A549 (cell line): ENCODE measurements around the gene SLC6A15. TPM values are rescaled to one million over a fixed set of nuclear protein-coding genes. Genes with fewer than 3 reads are reported as not detected.

ENCODE experiments used
- ATAC-seq, 2 experiments: fragments of 200-7000 bp in 1 of 2; fragments of >200 bp in 1 of 2; cut with Nextera tagmentation in 1 of 2; cut with Tn5 transposase in 1 of 2; 3 replicates each; pipeline versions ENCODE4 v1.8.0 to v1.9.1; 2018 to 2020; ENCODE audit warnings: mild to moderate bottlenecking in 1 of 2, moderate library complexity in 1 of 2
- CTCF ChIA-PET: fragments of 300-600 bp; sonication (Branson Sonifier 250); formaldehyde crosslinking; extraction: SDS; loops from one replicate; lab custom pipeline; 2021; ENCODE audit warnings: antibody characterized with exemption, inconsistent platforms; lab: Yijun Ruan, JAX
- POLR2A ChIA-PET: fragments of 350-600 bp; formaldehyde crosslinking; extraction: SDS; loops from one replicate; lab custom pipeline; 2021; ENCODE audit warnings: antibody characterized with exemption, inconsistent platforms; lab: Yijun Ruan, JAX
- DNase-seq, 2 experiments: peaks; one replicate each; pipeline versions ENCODE4 v3.0.0 to v3.0.0-alpha.2; 2011 to 2016; ENCODE audit warnings: low read depth in 1 of 2, low spot score in 1 of 2
- FAIRE-seq: peaks from 2 replicates; lab custom pipeline; 2011; peaks lifted over from hg19 to GRCh38; lab: Jason Lieb, UNC
- H3K27ac ChIP-seq, 2 experiments: fragments of >200 bp; sonication (Bioruptor Twin); formaldehyde crosslinking; 3 replicates each; pipeline ENCODE4 v1.5.1; 2016 to 2017
- H3K4me1 ChIP-seq: fragments of >200 bp; sonication (Bioruptor Twin); formaldehyde crosslinking; 3 replicates; pipeline ENCODE4 v1.6.1; 2016
- H3K4me2 ChIP-seq: fragments of >200 bp; sonication (Bioruptor Twin); formaldehyde crosslinking; 3 replicates; pipeline ENCODE4 v1.6.1; 2016
- H3K4me3 ChIP-seq: fragments of >200 bp; sonication (Bioruptor Twin); formaldehyde crosslinking; 3 replicates; pipeline ENCODE4 v1.5.1; 2016
- H3K9me3 ChIP-seq: fragments of >200 bp; sonication (Bioruptor Twin); formaldehyde crosslinking; 3 replicates; pipeline ENCODE4 v1.6.1; 2016
- CBX8 ChIP-seq: fragments of 200-600 bp; sonication (generic); IDR thresholded peaks from 2 replicates; pipeline ENCODE4 v1.6.1; 2016
- CEBPB ChIP-seq, 2 experiments: fragments of >200 bp in 1 of 2; sonication (Bioruptor Twin) in 1 of 2; formaldehyde crosslinking in 1 of 2; IDR thresholded peaks; 2 replicates each; pipeline ENCODE4 v1.6.1; 2012 to 2016
- CHD2 ChIP-seq: fragments of 150-350 bp; IDR thresholded peaks from 2 replicates; pipeline ENCODE4 v1.6.1; 2014; ENCODE audit warnings: low read length; ENCODE audit not compliant: partially characterized antibody
- CHD4 ChIP-seq: fragments of 200-600 bp; sonication (generic); IDR thresholded peaks from 2 replicates; pipeline ENCODE4 v1.6.1; 2016; ENCODE audit warnings: antibody characterized with exemption, mild to moderate bottlenecking, borderline replicate concordance
- EP300 ChIP-seq, 2 experiments: fragments of >200 bp; sonication (Bioruptor Twin); formaldehyde crosslinking; IDR thresholded peaks; 2 replicates in 1 of 2; 3 replicates in 1 of 2; pipeline ENCODE4 v1.6.1; 2016 to 2017
- ESRRA ChIP-seq: fragments of 150-350 bp; IDR thresholded peaks from 2 replicates; pipeline ENCODE4 v1.6.1; 2014; ENCODE audit warnings: mild to moderate bottlenecking, low read length, borderline replicate concordance
- GATA3 ChIP-seq: IDR thresholded peaks from 2 replicates; pipeline ENCODE4 v1.6.1; 2012; ENCODE audit warnings: borderline replicate concordance
- HOXA7 ChIP-seq: fragments of 250-450 bp; sonication (Bioruptor Pico); IDR thresholded peaks from 2 replicates; pipeline ENCODE4 v1.5.0; 2020; ENCODE audit warnings: mild to moderate bottlenecking, moderate library complexity
- HOXB5 ChIP-seq: fragments of 250-450 bp; sonication (Bioruptor Pico); IDR thresholded peaks from 2 replicates; pipeline ENCODE4 v1.5.0; 2020; ENCODE audit warnings: mild to moderate bottlenecking, moderate library complexity
- KDM1A ChIP-seq: fragments of 200-600 bp; sonication (generic); IDR thresholded peaks from 2 replicates; pipeline ENCODE4 v1.6.1; 2016; ENCODE audit warnings: low read depth, mild to moderate bottlenecking
- KDM5A ChIP-seq: fragments of 200-600 bp; sonication (generic); IDR thresholded peaks from 2 replicates; pipeline ENCODE4 v1.6.1; 2016; ENCODE audit warnings: antibody characterized with exemption, mild to moderate bottlenecking
- MAFK ChIP-seq: fragments of 450-650 bp; IDR thresholded peaks from 2 replicates; pipeline ENCODE4 v1.6.1; 2014; ENCODE audit not compliant: partially characterized antibody
- MYC ChIP-seq: IDR thresholded peaks from 2 replicates; pipeline ENCODE4 v1.6.1; 2012; ENCODE audit warnings: mild to moderate bottlenecking, inconsistent platforms, low read length, improper control_type of control experiment, borderline replicate concordance
- NPAS2 ChIP-seq: fragments of 250-450 bp; sonication (Bioruptor Pico); IDR thresholded peaks from 2 replicates; pipeline ENCODE4 v1.8.0; 2022; ENCODE audit warnings: mild to moderate bottlenecking, moderate library complexity, borderline replicate concordance
- NR3C1 ChIP-seq: fragments of >200 bp; sonication (Bioruptor Twin); formaldehyde crosslinking; IDR thresholded peaks from 3 replicates; pipeline ENCODE4 v1.6.1; 2017
- SREBF2 ChIP-seq: fragments of 450-650 bp; IDR thresholded peaks from 2 replicates; pipeline ENCODE4 v1.6.1; 2014; ENCODE audit warnings: mild to moderate bottlenecking, moderate library complexity
- TP53 ChIP-seq: fragments of 250-450 bp; sonication (Bioruptor Pico); IDR thresholded peaks from 2 replicates; pipeline ENCODE4 v1.5.0; 2021; ENCODE audit warnings: mild to moderate bottlenecking, moderate library complexity
- ZC3H11A ChIP-seq: fragments of 450-650 bp; IDR thresholded peaks from 2 replicates; pipeline ENCODE4 v1.6.1; 2014; ENCODE audit warnings: antibody characterized with exemption, mild to moderate bottlenecking
- ZSCAN20 ChIP-seq: fragments of 250-450 bp; sonication (Bioruptor Pico); IDR thresholded peaks from 2 replicates; pipeline ENCODE4 v1.8.0; 2022; ENCODE audit warnings: mild to moderate bottlenecking, moderate library complexity
- WGBS: methylation state at CpG from one replicate; pipeline ENCODE4 v1.1.6; 2017; ENCODE audit errors: missing lambda C conversion rate; 5-methylcytosine and 5-hydroxymethylcytosine counted together
- polyA plus RNA-seq, 4 experiments: library from polyadenylated mRNA; depleted of rRNA in 3 of 4; stranded (reverse); fragments of >200 nt; fragmentation: RNase III in 1 of 4; extraction: RNeasy Plus Mini Kit Qiagen cat#74134 plus additional on column Dnase treatment in 1 of 4; gene quantifications; 2 replicates in 3 of 4; 3 replicates in 1 of 4; pipeline ENCODE4 v1.2.3, GENCODE V29; 2011 to 2017
- TF ChIP-seq, protein P1 (sequence below): fragments of >200 bp; sonication (Bioruptor Twin); formaldehyde crosslinking; IDR thresholded peaks from 2 replicates; pipeline ENCODE4 v1.6.1; 2016
- TF ChIP-seq, protein P2 (sequence below): fragments of >200 bp; sonication (Bioruptor Twin); formaldehyde crosslinking; IDR thresholded peaks from 3 replicates; pipeline ENCODE4 v1.5.1; 2016
- TF ChIP-seq, protein P3 (sequence below): fragments of >200 bp; sonication (Bioruptor Twin); formaldehyde crosslinking; IDR thresholded peaks from 3 replicates; pipeline ENCODE4 v1.6.1; 2016
- TF ChIP-seq, protein P4 (sequence below): fragments of 250-450 bp; sonication (Bioruptor Pico); IDR thresholded peaks from 2 replicates; pipeline ENCODE4 v1.5.0; 2020; ENCODE audit warnings: low read depth, mild to moderate bottlenecking, moderate library complexity
- TF ChIP-seq, protein P5 (sequence below): fragments of 200-600 bp; sonication (generic); IDR thresholded peaks from 2 replicates; pipeline ENCODE4 v1.6.1; 2016; ENCODE audit warnings: antibody characterized with exemption, mild to moderate bottlenecking, moderate library complexity

The SLC6A15 gene
- polyA plus RNA-seq, 2 of the 4 experiments (the other 2 are of a cell fraction) = 1.0 to 1.9 TPM

DNA sequence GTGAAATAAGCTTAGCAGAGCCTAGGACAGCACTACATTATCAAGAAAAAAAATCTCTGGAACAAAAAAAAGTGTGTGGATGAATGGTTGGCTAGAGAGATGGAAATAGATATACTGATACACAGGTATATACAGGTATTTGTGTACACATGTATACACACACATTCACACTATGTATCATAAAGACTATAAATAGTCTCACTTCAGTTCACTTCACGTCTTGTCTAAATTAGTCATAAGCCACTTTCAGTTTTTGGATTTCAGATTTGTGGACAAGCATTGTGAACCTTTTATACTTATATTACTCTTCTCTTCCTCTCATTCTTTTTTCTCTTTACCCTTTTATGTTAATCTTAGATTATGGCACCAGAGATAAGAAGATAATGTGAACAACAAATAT, 41.8 kb upstream of the SLC6A15 start:
- no peak for FAIRE-seq
- WGBS = 18% methylated on average over 1 of the region's 1 CpG

DNA sequence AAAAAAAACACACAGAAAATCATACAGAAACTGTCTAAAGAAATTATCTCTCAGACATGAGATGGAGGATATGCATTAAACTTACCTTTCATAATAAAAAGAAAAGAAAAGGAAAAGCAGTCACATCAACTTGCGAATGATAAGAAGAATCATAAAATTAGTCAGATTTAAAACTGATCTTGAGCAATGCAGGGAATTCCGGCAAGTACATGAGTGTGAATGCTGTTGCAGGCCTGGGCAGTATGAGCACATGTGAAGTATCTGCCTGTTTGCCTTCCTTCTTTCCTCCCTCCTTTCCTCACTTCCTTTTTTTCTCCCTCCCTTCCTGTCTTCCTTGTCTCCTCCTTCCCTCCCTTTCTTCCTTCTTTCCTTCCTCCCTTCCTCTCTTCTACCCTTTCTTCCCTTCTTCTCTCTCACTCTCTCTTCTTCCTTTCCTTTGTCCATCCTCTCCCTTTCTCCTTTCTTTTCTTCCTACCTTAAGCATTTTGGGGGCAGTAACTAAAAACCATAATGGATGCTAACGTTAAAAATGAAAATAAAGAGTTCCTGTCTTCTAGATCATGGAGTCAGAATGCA, 38.5 kb upstream of the SLC6A15 start:
- TF ChIP-seq EP300 (IDR thresholded peaks at IDR 0.05) (no peak), ESRRA (no peak)
- Histone ChIP-seq H3K4me2 (no peak overlapping the region), H3K9me3 (no peaks in the 10 kb centered on the region), H3K4me3 (no peak overlapping the region), H3K27ac (no peak overlapping the region), H3K4me1 (no peaks in the 10 kb centered on the region)
- 47% methylated on average over 3 of the region's 3 CpGs for WGBS
- POLR2A ChIA-PET = no interaction called here
- CTCF ChIA-PET = no interaction called here
- no peak for DNase-seq
- no peak for ATAC-seq
- no peak for FAIRE-seq

More for the DNA sequence above, 41.8 kb upstream of the SLC6A15 start:
- no peak overlapping the region for H3K4me2 ChIP-seq
- TF ChIP-seq HOXB5 (CRISPR knock-in tag) = no peak
- no peak for ATAC-seq
- POLR2A ChIA-PET = no interaction called here
- H3K9me3 ChIP-seq = no peaks in the 10 kb centered on the region
- H3K4me1 ChIP-seq = no peaks in the 10 kb centered on the region
- no peak for DNase-seq
- H3K27ac ChIP-seq = no peak overlapping the region
- no peak overlapping the region for H3K4me3 ChIP-seq
- CTCF ChIA-PET = no interaction called here

DNA sequence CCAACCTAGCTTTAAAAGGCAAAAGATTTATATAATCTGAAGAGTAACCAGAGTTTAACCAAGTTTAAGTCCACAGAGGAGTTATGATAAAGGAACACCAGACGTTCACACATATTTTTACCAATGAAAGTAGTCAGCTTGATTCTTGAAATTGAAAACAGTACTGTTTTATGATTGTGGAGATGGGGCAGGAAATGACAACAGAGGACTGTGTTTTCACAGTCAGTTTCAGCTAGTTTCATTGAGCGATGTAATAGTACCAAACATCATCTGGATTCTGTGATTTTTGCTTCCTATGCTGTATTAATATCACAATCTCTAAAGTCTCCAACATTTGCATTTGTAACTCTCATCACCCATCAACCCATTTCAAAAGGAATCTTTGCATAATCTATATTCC, 34.2 kb upstream of the SLC6A15 start:
- POLR2A ChIA-PET = no interaction called here
- FAIRE-seq = no peak
- no peak overlapping the region for H3K4me3 ChIP-seq
- CTCF ChIA-PET = no interaction called here
- no peak overlapping the region for H3K4me2 ChIP-seq
- no peak overlapping the region for H3K27ac ChIP-seq
- TF ChIP-seq, protein P1, sequence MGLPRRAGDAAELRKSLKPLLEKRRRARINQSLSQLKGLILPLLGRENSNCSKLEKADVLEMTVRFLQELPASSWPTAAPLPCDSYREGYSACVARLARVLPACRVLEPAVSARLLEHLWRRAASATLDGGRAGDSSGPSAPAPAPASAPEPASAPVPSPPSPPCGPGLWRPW = no peak
- TF ChIP-seq ZC3H11A = no peak
- no peak for TF ChIP-seq CEBPB (IDR thresholded peaks at IDR 0.05)
- TF ChIP-seq NPAS2 (CRISPR knock-in tag) = no peak
- TF ChIP-seq CBX8 = no peak
- TF ChIP-seq, protein P2, sequence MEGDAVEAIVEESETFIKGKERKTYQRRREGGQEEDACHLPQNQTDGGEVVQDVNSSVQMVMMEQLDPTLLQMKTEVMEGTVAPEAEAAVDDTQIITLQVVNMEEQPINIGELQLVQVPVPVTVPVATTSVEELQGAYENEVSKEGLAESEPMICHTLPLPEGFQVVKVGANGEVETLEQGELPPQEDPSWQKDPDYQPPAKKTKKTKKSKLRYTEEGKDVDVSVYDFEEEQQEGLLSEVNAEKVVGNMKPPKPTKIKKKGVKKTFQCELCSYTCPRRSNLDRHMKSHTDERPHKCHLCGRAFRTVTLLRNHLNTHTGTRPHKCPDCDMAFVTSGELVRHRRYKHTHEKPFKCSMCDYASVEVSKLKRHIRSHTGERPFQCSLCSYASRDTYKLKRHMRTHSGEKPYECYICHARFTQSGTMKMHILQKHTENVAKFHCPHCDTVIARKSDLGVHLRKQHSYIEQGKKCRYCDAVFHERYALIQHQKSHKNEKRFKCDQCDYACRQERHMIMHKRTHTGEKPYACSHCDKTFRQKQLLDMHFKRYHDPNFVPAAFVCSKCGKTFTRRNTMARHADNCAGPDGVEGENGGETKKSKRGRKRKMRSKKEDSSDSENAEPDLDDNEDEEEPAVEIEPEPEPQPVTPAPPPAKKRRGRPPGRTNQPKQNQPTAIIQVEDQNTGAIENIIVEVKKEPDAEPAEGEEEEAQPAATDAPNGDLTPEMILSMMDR = no peak
- TF ChIP-seq KDM1A = no peak
- TF ChIP-seq, protein P3, sequence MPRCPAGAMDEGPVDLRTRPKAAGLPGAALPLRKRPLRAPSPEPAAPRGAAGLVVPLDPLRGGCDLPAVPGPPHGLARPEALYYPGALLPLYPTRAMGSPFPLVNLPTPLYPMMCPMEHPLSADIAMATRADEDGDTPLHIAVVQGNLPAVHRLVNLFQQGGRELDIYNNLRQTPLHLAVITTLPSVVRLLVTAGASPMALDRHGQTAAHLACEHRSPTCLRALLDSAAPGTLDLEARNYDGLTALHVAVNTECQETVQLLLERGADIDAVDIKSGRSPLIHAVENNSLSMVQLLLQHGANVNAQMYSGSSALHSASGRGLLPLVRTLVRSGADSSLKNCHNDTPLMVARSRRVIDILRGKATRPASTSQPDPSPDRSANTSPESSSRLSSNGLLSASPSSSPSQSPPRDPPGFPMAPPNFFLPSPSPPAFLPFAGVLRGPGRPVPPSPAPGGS = no peak
- no peak for TF ChIP-seq GATA3
- TF ChIP-seq HOXA7 = no peak
- no peak for TF ChIP-seq MYC
- TF ChIP-seq TP53 (CRISPR knock-in tag) = no peak
- TF ChIP-seq, protein P4, sequence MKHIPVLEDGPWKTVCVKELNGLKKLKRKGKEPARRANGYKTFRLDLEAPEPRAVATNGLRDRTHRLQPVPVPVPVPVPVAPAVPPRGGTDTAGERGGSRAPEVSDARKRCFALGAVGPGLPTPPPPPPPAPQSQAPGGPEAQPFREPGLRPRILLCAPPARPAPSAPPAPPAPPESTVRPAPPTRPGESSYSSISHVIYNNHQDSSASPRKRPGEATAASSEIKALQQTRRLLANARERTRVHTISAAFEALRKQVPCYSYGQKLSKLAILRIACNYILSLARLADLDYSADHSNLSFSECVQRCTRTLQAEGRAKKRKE (CRISPR knock-in tag) = no peak
- TF ChIP-seq, all 56 proteins: peak for 0
- DNase-seq (no peak), ATAC-seq (no peak)
- Histone ChIP-seq H3K9me3 (no peaks in the 10 kb centered on the region), H3K4me1 (no peaks in the 10 kb centered on the region)
- WGBS = 32% methylated on average over 2 of the region's 2 CpGs

DNA sequence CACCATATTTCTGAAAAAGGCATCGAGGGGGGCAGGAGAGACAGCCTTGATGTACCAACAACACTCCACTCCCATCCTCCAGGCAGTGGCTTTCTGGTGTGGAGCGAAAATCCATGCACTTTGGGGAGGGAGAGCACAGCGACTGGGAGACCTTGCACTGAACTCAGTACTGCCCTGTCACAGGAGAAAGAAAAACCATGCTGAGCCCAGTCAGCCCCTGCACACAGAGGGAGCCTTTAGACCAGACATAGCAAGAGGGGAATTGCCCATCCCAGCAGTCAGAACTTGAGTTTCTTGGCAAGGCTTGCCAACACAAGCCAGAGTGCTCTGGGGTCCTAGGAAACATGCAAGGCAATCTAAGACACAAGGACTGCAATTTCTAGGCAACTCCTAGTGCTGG, 24.8 kb upstream of the SLC6A15 start:
- TF ChIP-seq CHD2 (no peak), NR3C1 (no peak), KDM1A (no peak), CHD4 (no peak), SREBF2 (no peak), MAFK (no peak), HOXB5 (CRISPR knock-in tag) (no peak), ZSCAN20 (CRISPR knock-in tag) (no peak), CBX8 (no peak), KDM5A (no peak)
- TF ChIP-seq, protein P5, sequence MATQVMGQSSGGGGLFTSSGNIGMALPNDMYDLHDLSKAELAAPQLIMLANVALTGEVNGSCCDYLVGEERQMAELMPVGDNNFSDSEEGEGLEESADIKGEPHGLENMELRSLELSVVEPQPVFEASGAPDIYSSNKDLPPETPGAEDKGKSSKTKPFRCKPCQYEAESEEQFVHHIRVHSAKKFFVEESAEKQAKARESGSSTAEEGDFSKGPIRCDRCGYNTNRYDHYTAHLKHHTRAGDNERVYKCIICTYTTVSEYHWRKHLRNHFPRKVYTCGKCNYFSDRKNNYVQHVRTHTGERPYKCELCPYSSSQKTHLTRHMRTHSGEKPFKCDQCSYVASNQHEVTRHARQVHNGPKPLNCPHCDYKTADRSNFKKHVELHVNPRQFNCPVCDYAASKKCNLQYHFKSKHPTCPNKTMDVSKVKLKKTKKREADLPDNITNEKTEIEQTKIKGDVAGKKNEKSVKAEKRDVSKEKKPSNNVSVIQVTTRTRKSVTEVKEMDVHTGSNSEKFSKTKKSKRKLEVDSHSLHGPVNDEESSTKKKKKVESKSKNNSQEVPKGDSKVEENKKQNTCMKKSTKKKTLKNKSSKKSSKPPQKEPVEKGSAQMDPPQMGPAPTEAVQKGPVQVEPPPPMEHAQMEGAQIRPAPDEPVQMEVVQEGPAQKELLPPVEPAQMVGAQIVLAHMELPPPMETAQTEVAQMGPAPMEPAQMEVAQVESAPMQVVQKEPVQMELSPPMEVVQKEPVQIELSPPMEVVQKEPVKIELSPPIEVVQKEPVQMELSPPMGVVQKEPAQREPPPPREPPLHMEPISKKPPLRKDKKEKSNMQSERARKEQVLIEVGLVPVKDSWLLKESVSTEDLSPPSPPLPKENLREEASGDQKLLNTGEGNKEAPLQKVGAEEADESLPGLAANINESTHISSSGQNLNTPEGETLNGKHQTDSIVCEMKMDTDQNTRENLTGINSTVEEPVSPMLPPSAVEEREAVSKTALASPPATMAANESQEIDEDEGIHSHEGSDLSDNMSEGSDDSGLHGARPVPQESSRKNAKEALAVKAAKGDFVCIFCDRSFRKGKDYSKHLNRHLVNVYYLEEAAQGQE = no peak
- TF ChIP-seq, all 56 proteins: peak for 0
- POLR2A ChIA-PET = no interaction called here
- ATAC-seq (no peak), DNase-seq (no peak), FAIRE-seq (no peak)
- Histone ChIP-seq H3K9me3 (no peaks in the 10 kb centered on the region), H3K4me3 (no peak overlapping the region), H3K27ac (no peak overlapping the region), H3K4me2 (no peak overlapping the region), H3K4me1 (no peaks in the 10 kb centered on the region)
- CTCF ChIA-PET = no interaction called here
- 3% methylated on average over 3 of the region's 3 CpGs for WGBS
